ENCODE measurements around the gene SLC35G1.

Gene SLC35G1

DNA sequence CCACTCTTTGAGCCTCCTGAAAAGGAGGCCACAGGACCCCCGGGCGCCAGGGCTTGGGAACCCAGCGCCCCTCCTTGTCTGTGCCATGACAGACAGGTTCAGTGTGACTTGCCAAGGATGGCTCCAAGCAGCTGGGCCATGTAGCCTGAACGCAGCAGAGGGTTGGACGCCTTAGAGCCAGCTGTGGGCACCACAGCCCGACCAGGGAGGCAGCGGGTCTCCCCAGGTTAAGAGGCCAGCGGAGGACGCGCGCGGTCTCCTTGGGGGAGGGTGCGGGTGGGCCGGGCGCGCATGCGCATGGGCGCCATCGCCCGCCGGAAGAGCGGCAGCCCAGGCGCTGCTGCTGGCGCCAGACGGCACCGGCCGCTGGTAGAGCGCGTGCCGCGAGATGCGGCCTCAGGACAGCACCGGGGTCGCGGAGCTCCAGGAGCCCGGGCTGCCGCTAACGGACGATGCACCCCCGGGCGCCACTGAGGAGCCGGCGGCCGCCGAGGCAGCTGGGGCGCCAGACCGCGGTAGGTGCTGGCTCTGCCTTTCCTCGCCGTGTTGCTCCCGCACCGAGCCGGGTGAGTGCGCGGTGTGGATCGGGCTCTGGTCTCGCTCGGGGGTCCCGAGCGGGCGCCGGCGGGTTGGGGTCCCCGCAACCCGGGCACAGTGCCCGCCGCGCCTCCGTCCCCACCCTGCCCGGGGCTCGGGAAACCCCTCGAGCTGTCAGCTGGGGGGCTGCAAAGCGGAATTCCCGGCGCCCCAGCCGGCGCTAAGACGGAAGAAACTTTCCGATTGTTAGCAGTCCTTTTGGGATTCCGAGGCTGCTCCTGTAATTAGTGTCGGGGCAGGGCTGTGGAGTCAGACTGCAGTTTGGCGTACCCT is at the start of gene SLC35G1:
SLC35G1 (plus strand) TSS at position 333 of the 870 bp plus-strand sequence; CDS start at position 389, 56 bp downstream.
- no peak for DNase-seq

DNA sequence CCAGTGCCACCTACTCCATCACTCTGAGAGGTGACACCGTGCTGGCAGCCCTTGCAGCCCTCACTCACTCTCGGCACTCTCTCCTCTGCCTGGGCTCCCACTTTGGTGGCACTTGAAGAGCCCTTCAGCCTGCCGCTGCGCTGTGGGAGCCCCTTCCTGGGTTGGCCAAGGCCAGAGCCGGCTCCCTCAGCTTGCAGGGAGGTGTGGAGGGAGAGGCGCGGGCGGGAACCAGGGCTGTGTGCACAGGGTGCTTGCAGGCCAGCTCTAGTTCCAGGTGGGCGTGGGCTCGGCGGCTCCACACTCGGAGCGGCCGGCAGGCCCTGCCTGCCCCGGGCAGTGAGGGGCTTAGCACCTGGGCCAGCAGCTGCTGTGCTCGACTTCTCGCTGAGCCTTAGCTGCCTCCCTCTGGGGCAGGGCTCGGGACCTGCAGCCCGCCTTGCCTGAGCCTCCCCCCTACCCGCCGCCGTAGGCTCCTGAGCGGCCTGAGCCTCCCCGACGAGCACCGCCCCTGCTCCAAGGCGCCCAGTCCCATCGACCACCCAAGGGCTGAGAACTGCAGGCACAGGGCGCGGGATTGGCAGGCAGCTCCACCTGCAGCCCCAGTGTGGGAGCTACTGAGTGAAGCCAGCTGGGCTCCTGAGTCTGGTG is 48.7 kb upstream of the SLC35G1 start:
- DNase-seq: no peak

DNA sequence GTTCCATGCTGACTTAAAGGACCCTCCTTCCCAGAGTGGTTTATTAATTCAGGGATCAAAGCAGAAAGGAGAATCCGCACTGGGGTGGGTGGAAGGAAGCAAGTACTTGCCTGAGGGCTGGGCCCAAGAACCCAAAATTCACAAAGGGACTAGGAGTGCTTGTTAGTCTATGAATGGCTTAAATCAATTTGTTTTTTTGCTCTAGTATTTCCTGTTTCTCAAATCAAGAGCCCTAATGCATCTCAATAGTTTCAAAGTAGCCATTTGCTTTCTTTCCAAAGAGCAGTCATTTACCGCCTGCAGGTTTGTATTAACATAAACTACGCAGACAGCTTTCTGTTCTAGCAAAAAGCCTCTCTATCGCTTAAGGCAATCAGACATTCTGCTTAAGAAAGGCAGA is 44.2 kb upstream of the SLC35G1 start:
- no peak for DNase-seq

- DNase-seq: no peak
Measured at GRCh38 chr10:93850031-93851015, 43.5 kb upstream of the SLC35G1 start.

GRCh38 chr10:93851169-93851568 is 42.6 kb upstream of the SLC35G1 start:
- DNase-seq: no peak

GRCh38 chr10:93852476-93853095 is 41.2 kb upstream of the SLC35G1 start:
- no peak for DNase-seq

GRCh38 chr10:93854975-93855374 is 38.8 kb upstream of the SLC35G1 start:
- no peak for DNase-seq

GRCh38 chr10:93856349-93857145 is 37.2 kb upstream of the SLC35G1 start:
- DNase-seq: no peak

GRCh38 chr10:93859049-93859655 is 34.6 kb upstream of the SLC35G1 start:
- no peak for DNase-seq

- DNase-seq: no peak
Measured at GRCh38 chr10:93861825-93862224, 32.0 kb upstream of the SLC35G1 start.

GRCh38 chr10:93865794-93866425 is 27.9 kb upstream of the SLC35G1 start:
- DNase-seq: no peak

GRCh38 chr10:93867525-93867924 is 26.3 kb upstream of the SLC35G1 start:
- no peak for DNase-seq

GRCh38 chr10:93871671-93872204 is 22.0 kb upstream of the SLC35G1 start:
- no peak for DNase-seq

GRCh38 chr10:93872375-93873158 is 21.2 kb upstream of the SLC35G1 start:
- no peak for DNase-seq

GRCh38 chr10:93873420-93874115 is 20.2 kb upstream of the SLC35G1 start:
- DNase-seq: no peak

- DNase-seq: no peak
Measured at GRCh38 chr10:93874309-93875031, 19.3 kb upstream of the SLC35G1 start.

GRCh38 chr10:93875032-93875358 is 18.8 kb upstream of the SLC35G1 start:
- DNase-seq: no peak

- no peak for DNase-seq
Measured at GRCh38 chr10:93876381-93876780, 17.4 kb upstream of the SLC35G1 start.
